ENCODE data around the gene CLEC16A.

CLEC16A gene

DNA sequence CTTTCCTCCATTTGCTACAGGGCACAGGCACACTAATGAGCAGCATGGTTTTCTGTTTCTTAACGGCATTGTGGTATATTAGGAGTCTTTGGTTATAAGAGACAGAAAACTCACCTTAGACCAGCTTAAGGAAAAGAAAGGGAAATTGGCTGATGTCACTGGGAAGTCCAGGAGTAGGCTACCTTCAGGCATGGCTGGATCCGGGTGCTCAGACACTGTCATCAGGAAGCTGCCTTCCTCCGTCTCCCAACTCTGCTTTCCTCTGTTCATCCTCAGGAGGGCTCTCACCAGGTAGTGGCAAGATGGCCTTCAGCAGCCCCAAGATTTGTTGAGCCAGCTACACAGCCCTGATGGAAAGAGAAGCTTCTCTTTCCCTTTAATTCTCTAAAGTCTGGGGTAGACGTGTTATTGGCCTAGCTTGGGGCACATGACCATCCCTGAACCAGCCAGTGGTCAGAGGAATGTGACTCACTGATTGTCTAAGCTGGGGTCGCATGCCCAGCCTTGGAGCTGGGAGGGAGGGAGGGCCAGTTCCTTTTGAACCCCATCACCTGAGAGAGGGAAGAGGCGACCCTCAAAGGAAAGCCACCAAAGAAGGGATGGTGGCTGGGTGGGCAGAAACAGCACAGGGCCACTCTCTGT, 117.4 kb downstream of the CLEC16A start:
- DNase-seq (ENCODE audit: low spot score) = no peak

DNA sequence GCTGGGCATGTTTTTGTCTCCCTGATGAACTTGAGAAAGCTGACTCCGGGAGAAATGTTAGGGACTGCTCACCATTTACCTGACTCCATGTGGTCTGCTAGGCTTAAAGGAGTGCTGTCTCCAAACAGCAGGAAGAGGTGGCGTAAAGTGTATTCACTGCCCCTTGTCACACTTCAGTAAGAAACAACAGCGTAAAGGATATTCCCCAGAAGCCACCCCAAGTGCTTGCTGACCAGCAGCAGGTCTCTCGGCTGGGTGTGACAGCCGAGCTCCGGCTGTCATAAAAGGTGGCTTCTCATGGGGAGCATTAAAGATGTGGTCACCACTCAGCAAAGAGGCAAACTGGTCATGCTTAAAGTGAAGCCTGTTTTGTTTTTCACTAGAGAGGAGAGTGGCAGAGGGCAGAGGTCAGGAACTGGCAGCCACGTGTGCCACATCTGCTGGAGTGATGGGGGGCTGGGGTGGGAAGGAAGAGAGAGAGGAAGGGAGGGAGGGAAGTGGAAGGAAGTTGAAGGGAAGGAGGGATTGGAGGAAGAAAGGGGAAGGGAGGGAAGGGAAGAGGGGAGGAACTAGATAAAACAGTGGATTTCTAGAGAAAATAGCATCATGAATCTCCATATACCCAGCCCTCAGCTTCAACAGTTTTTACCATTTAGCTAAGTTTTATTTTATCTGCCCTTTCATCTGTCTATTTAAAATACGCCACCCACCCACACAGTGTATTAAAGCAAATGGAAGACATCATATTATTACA, 119.3 kb downstream of the CLEC16A start:
- DNase-seq (ENCODE audit: low spot score) = no peak

DNA sequence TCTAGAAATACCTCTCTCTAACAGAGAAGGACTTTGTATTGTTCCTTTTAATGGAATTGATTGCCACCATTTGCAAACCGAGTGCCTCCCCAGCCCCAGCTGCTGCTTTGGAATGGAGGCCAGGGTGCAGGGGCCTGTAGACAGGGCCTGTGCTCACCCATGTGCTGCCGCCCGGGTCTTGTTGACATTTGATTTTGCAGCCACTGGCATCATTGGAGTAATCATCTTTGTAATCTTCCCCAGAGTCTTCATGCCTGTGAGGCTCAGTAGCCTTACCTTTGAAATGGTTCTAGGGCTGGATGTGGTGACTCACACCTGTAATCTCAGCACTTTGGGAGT, 119.8 kb downstream of the CLEC16A start:
- DNase-seq (ENCODE audit: low spot score) = no peak

DNA sequence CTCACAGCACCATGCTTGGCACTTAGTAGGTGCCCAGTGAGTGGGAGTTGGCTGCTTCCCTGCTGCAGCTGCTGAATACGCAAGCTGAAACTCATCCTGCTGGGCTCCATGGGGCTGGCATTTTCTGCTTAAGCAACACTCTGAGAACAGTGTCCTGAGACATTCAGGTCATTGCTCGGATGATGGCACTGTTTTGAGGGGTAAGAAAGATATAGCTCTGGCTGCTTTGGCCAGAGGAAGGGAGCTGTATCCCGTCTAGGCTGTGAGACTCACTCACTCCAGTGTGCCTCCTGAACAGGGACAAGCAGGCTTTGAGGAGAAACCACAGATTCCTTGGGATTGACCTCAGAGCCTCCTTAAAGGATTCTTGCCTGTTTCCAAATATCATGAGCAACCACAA, 120.5 kb downstream of the CLEC16A start:
- DNase-seq (ENCODE audit: low spot score) = no peak

DNA sequence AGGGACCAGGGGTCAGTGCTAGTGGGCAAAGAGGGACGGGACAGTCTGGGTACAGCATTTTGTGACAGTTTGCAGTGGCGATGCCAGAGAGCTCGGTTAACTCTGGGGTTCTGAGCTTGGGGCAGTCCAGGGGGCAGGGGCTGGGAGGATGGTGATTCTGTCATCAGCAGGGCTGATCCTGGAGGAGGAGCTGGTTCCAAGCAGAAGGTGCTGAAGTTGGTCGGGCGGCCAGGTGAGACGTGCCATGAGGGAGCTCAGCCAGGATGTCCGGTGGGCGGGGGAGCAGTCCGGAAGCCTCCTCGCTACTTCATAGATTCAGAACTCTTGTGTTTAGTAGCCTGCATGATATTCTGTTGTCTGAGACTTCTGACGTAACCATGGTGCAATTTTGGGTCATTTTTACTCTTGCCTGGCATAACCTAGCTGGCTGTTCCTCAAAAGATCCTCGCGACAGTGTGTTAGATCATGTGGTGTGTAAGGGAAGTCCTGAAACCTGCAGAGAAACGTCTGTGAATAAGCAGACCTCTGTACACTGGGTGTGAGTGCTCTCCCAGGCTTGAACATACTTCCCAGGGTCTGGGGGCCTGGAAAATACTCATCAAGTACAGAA, 122.0 kb downstream of the CLEC16A start:
- no peak for DNase-seq (ENCODE audit: low spot score)

DNA sequence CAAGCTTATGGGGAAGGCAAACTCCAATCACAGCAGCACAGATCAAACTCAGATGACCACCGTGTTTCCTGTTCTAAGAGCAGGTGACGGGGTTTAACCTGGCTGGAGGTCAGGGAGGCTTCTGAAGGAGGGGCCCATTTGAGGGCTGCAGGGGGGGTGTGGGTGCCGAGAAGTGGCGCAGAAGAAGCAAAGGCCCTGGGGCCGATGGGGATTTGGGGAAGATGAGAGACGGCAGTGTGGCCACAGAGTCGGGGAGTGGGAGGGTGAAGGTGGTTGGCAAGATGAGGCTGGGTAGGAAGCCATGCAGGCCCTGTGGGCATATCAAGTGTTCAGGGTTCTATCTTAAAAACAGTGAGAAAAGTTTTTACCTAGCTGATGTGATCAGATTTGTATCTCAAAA, 122.9 kb downstream of the CLEC16A start:
- no peak for DNase-seq (ENCODE audit: low spot score)

DNA sequence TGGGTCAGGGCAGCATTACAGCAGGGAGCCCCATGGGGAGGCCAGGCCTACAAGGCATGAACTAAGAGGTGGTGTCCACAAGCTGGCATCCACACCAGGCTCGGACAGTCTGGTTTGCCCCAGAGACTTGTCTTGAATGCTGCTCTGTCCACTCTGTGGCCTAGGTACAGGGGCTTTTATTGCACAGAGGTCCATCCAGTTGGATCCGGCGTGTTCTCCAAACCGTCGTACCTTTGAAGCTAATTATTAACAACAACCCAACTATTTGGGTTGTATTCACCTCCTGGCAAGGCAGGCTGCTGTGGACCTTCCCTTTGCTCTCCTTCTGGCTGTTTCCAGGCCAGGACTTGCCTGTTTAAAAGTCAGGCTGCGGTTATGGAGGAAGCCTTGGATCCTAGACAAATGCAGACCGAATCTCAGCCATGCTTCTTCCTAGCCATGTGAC, 123.4 kb downstream of the CLEC16A start:
- DNase-seq (ENCODE audit: low spot score) = no peak

DNA sequence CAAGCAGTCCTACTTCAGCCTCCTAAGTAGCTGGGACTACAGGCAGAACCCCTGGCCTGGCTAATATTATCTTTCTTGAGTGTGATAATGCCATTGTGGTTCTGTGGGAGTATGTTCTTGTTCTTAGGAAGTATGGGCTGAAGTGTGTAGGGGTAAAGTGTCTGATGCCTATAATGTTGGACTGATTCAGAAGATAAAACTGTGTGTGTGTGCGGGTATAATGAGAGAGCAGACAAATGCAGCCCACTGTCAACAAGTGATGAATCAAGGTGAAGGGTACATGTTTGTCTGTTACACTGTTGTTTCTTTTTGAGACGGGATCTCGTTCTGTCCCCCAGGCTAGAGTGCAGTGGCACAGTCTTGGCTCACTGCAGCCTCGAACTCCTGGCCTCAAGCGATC, 127.5 kb downstream of the CLEC16A start:
- no peak for DNase-seq (ENCODE audit: low spot score)

DNA sequence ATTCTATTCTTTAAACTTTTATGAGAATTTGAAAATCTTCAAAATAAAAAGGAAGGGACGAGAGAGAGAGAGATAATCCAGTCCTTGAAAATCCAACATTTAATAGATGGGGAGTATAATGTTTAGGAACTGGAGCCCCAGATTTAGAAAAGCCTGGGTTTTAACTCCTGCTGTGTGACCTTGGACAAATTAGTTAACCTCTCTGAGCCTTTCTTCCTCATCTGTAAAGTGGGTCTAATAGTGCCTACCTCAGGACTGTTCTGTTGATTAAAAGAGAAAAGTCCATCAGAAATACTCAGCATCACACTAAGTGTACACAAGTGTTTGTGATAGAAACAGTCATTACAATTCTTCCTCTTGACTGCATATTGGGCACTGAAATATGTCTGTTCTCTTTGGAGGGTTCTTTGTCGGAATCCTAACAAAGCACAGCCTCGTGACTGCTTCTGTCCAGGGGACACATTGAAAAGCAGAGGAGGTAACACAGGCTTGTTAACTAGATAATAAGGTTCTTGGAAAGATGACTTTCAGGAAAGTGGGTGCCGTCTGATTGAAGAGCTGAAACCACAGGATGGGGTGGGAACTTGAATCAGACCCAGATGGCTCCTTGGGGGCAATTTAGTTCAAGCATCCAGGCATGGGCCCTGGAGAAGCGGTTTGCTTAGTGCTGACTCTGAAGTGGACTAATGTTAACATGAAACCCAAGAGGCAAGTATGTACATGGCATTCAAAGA, 128.2 kb downstream of the CLEC16A start:
- DNase-seq (ENCODE audit: low spot score) = no peak

DNA sequence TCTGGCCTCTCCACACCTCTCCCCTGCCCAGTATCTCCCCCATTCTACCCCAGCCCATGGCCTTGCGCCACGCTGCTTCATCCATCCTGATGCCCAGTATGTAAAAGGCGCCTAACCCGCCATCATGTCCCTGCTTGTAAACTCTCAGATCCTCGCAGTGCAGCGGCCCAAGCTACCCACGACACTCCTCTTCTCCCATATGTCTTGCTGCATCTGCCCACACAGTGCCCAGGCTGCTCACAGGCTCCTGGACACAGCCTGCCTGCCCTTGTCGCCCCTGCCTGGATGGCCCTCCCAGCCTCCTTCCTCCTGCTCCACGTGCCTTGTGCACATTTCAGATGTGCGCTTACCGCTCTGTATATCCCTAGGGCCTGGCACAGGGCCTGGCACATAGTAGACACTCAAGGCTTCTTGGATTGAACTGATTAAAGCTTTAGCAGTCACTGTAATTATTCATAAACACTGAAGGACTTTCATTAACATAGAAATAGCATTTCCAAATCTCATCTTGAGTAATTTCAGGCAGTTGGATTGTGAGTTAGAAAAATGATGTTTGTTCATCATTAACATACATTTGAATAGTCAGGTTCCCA, 129.1 kb downstream of the CLEC16A start:
- no peak for DNase-seq (ENCODE audit: low spot score)

DNA sequence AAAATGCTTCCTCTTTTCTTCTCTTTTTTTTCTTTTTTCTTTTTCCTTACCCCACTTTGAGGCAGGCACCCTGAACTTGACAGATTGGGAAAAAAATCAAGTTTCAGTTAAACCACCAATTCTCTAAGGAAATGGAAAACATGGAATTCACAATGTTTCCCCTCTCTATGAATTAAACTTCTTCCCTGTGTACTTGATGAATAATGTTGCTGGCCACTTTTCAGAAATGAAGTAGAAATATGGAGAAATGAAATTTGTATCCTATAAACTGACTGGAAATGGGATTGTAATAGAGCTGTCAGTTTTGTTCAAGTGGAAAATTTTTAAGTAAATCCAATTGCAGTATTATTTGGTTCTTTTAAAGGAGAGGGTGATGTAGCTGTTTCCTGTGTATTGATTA, 129.8 kb downstream of the CLEC16A start:
- DNase-seq (ENCODE audit: low spot score) = no peak

DNA sequence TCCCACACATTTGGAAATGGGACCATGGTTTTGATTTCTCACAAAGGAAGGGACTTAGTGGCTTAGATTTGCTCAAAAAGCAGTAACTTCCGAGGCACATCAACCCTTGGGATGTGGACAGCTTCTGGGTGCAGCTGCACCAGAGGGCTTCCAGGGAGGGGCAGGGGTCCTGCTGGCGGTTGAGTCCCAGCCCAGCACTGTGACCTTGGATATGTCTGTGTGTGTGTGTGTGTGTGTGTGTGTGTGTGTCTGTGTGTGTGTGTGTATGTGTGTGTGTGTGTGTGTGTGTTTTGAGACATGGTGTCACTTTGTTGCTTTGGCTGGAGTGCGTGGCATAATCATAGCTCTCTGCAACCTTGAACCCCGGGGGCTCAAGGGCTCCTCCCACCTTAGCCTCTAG, 130.8 kb downstream of the CLEC16A start:
- no peak for DNase-seq (ENCODE audit: low spot score)

DNA sequence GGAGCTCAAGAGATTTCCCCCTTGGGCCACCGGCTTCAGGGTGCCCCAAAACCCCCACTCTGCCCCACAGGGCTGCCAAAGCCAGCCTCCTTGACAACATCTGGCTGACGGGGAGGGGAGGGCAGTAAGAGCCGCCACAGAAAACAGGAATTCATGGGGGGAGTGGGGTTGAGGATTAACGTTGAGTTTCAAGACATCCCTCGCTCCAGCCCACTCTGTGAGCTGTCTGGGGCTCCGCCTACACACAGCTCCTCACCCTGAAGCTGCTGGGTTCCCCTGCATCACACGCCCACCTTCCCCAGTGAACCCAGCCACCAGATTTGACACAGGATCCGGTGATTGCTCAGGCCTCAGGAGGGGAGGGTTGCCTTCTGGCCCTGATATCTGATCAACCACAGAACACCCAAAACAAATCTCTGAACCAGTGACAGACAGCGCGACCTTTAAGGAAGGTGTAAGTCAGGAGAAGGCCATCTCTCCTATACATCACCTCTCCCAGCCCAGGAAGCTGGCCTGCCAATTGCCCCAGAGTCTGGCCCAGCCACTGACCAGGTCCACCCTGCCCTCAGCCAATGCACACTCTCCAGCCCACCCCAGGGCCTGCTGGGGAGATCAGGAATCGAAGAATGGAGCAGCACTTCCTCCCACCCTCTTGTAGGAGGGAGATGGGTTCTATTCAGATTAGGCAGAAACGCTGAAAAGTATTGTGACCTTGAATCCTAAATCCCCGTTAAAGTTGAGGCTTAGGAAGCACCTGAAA, 132.1 kb downstream of the CLEC16A start:
- DNase-seq (ENCODE audit: low spot score) = no peak

DNA sequence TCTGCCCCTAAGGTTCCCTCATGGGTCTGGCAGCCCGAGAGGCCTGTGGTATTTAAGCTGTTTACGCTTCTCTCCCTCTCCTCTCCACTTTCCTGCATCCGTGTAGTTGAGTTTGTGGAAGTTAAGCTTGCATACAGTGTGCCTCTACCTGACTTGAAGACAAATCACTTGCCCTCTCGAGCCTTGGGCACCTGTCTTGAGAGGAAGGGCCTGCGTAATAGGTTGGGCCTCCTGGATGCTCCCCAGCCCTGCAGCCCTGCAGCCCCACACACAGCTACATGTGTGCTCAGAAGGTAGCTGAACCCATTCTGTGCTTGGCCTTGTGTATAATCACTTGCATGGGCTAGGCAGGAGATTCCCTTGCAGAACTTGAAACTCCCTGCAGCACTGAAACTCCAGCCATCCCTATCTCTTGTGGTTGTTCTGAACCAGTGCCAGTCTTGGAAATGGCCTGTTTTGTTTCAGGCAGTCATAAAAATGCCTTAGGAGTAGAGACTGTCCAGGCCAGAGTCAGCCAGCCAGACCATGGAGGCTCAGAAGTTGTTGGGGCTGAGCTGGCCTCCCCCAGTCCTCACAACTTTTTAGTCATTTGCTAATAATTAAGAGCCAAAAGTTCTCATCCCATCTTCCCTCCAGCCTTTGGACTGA, 134.6 kb downstream of the CLEC16A start:
- no peak for DNase-seq (ENCODE audit: low spot score)

DNA sequence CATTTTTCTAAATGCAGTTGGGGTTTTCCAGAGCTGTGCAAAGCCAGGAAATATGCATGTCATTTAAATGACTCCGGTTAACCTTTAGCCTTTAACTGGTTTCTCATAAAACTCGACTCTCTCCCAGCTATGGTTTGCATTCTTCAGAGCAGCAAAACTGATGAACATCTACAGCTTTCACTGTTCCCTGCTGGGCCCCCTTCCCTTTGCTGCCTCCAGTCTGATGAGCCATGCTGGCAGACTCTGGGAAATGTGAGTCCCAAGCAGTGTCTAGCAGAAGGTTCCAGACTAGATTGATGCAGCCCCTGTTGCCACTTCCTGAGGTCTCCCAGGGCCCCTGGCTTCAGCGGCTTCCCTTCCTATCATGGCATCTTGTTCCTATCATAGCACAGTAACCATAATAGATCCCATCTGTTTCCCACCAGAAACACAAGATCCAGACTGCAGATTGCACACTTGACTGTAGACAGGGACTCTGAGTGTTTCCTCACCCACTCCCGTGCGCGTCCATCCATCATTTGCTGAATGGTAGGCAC, 135.4 kb downstream of the CLEC16A start:
- no peak for DNase-seq (ENCODE audit: low spot score)

DNA sequence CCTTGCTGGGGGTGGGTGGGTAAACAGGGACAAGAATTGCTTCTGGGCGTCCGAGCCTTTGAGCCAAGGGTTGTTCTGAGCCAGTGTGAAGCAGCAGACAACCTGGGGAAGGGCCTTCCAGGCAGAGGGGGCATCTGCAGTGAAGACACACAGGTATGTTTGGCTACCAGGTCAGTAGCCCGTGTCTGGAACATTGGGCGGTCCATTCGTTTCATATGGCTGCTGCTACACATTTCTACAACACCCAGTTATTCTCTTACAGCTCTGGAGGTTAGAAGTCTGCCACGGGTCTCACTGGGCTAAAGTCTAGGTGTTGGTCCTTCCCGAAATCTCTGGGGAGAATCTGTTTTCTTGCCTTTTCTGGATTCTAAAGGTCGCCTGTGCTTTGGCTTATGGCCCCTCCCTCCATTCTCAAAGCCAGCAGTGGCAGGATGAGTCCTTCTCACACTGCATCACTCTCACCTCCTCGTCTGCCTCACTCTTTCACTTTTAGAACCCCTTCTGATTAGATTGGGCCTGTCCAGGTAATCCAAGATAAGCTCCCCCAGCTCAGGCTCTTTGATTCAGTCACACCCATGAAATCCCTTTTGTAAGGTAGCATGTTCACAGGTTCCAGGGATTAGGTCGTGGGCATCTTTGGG, 136.1 kb downstream of the CLEC16A start:
- no peak for DNase-seq (ENCODE audit: low spot score)

DNA sequence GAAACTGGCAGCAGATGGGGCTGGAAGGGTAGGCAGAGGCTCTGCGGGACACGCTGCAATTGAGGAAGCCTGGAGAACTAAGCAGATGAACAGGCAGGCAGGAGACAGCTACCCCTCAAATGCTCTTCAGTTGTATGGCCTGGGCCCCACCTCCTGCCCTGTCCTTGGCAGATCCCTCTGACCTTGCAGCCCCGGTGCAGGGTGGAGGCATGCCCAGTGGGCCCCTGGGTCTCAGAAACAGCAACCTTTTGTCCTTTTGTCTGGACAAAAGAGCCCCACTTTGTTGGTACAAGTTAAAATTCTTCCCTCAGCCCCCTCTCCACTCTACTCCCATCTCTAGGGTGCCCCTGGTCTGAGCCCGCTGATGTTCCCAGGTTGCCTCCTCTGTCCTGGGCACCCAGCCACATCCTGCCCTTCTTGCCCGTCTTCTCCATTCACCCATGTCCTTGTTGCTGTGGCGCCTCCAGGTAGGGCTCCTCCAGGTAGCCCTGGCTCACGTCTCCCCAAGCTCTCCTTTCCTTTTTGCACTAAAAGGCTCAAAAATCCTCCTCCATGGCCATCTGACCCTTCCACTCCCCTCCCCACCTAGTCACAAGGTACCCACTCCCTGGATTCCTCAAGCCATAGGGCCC, 136.8 kb downstream of the CLEC16A start:
- no peak for DNase-seq (ENCODE audit: low spot score)

DNA sequence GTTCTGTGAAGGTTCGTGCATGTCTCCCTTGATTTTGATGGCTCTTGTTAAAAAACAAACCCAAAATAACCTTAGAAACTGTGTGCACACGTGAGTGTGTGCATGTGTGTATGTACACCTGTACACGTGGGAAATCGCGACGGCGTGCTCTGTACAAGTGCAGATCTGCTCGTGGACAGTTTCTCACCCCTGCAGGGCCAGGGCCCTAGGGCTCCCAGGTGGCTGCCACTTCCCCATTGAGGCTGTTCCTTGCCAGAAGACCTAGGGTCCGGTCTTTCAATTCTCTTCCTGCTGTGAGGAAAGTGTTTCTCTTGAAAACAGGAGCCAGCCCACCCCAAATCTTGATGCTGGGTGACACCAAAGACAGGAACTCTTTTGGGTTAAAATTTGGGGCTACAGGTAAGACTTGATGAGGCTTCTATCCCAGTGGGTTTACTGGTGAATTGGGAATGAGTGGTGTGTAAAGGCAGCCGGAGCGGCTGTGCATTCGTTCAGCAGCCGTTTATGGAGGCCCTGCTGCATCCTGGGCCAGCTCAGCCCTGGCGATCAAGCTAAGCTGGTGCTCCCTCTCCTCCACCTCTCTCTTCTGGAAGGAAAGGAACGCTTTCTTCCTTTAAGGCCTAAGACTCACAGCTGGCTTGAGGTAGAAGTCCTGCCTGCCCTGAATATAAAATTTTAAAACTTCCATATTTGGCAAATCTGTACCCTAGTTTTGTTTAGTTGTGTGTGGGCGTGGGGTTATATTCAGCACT, 137.9 kb downstream of the CLEC16A start:
- DNase-seq (ENCODE audit: low spot score) = no peak

DNA sequence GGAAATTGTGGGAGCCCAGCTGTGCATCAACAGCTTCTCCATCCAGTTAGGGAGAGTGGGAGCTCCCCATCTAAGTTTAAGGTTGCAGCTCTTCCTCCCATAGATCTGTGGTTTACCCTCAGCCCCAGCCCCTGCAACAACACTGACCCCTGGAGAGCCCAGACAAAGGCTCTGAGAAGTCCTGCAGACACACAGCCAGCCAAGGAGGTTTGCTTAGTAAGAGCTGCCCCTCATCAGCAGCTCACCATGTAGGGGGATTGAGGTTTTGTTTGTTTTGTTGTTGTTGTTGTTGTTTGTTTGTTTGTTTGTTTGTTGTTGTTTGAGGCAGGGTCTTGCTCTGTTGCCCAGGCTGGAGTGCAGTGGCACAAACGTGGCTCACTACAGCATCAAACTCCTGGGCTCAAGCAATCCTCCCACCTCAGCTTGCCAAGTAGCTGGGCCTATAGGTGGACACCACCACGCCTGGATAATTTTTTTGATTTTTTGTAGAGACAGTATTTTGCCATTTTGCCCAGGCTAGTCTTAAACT, 138.6 kb downstream of the CLEC16A start:
- no peak for DNase-seq (ENCODE audit: low spot score)

Data from COLO829 (cell line).